ENCODE data around the gene SSTR3. TPM values are rescaled to one million over a fixed set of nuclear protein-coding genes. Genes with fewer than 3 reads are reported as not detected.

The SSTR3 gene
- total and polyA plus RNA-seq, 4 donors, result 0.19 TPM; not detected in 3

DNA sequence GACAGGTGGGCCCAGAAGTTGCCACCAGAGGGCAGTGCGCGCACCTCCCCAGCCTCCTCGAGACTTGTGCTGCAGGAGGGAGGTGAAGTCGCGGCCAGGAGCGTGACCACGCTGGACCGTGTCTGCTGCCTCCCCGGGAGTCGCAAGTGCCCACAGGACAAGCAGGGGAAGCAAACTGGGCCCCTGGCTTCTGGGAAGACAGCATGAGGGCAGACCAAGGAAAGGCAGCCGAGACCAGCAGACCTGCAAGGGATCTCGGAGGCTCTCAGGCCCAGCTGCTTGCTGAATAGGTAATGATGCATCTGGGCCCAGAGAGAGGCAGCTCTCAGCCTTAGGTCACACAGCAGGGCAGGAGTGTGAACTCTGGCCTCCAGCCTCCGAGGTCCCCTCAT lies 45.6 kb downstream of the SSTR3 start:
- peak; percentile 82 for DNase-seq (ENCODE audit: low spot score)
- peaks cover 4 to 21% (median 15%) of the 10 kb centered on the region in 4 donors for H3K4me1 ChIP-seq (ENCODE audit: control insufficient read depth in 4 of 4, insufficient read depth in 4 of 4, low read length in 3 of 4)
- H3K9ac ChIP-seq (ENCODE audit: low read depth in 1 of 2, low read length in 2 of 2), result peak overlapping the region in 1 of 2 donors; percentile 24
- no peak overlapping the region for H3K27ac ChIP-seq (ENCODE audit: low read depth in 1 of 2, low read length in 2 of 2)
- H3K9me3 ChIP-seq (ENCODE audit: control insufficient read depth in 4 of 4, low read length in 3 of 4), result no peaks in the 10 kb centered on the region
- H3K27me3 ChIP-seq (ENCODE audit: control insufficient read depth in 4 of 4, insufficient read depth in 4 of 4, low read length in 3 of 4), result no peaks in the 10 kb centered on the region
- H3K36me3 ChIP-seq (ENCODE audit: control insufficient read depth in 4 of 4, insufficient read depth in 3 of 4, low read depth in 1 of 4, low read length in 3 of 4), result no peaks in the 10 kb centered on the region
- no peak overlapping the region for H3K4me3 ChIP-seq (ENCODE audit: low read depth in 1 of 3, low read length in 3 of 3)
- TF ChIP-seq, protein P1, sequence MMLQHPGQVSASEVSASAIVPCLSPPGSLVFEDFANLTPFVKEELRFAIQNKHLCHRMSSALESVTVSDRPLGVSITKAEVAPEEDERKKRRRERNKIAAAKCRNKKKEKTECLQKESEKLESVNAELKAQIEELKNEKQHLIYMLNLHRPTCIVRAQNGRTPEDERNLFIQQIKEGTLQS (IDR thresholded peaks at IDR 0.05), result no peak
- TF ChIP-seq ZBTB33 (IDR thresholded peaks at IDR 0.05) (no peak), EGR1 (IDR thresholded peaks at IDR 0.05; ENCODE audit: low read depth in 2 of 2) (no peak), RAD21 (IDR thresholded peaks at IDR 0.05) (peak; percentile 94 to 98), REST (IDR thresholded peaks at IDR 0.05) (no peak), FOXA1 (IDR thresholded peaks at IDR 0.05) (no peak), YY1 (IDR thresholded peaks at IDR 0.05) (no peak), RXRA (IDR thresholded peaks at IDR 0.05) (peak in 1 of 2 donors; percentile 35), JUND (IDR thresholded peaks at IDR 0.05) (no peak), FOXA2 (IDR thresholded peaks at IDR 0.05) (no peak), MAX (IDR thresholded peaks at IDR 0.05) (no peak), SP1 (IDR thresholded peaks at IDR 0.05) (no peak), NR2F2 (IDR thresholded peaks at IDR 0.05) (no peak), GABPA (IDR thresholded peaks at IDR 0.05 in 1 of 2, conservative IDR thresholded peaks at IDR 0.05 in 1 of 2) (no peak), CTCF (IDR thresholded peaks at IDR 0.05; ENCODE audit: low read depth, low read length, missing input control) (peak; percentile 94), HNF4A (conservative IDR thresholded peaks at IDR 0.05) (no peak), TAF1 (conservative IDR thresholded peaks at IDR 0.05) (no peak), HNF4G (IDR thresholded peaks at IDR 0.05) (no peak)
- 16% methylated on average over 13 of the region's 13 CpGs for WGBS

Data from liver (tissue), 9 donors.